HG02678 (cell line): ENCODE measurements around the gene STEAP1.

Experiments
- ATAC-seq: cut with Tn5 transposase; IDR thresholded peaks from one replicate; pipeline ENCODE4 v1.9.1; 2021; ENCODE audit warnings: mild to moderate bottlenecking, moderate library complexity; ENCODE audit not compliant: unreplicated experiment

The STEAP1 gene

DNA sequence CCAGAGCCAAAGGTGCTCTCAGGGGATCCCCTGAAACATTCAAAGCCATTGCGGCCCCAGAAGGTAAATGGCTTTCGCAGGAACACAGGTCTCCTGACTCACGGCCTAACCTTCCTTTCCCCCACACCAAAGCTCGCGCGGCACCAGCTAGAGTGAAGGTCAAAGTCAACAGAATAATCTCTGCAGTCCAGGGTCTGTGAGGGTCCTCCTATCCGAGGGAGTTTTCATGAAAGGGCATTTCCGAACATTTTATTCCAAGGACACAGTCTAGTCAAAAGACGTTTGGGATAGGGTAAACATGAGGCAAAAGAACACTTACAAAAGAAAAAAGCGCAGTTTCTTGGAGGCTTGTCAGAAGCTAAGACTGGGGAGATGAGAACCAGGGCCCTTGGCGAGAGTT lies 56.7 kb downstream of the STEAP1 start:
- ATAC-seq = peak; percentile 15

DNA sequence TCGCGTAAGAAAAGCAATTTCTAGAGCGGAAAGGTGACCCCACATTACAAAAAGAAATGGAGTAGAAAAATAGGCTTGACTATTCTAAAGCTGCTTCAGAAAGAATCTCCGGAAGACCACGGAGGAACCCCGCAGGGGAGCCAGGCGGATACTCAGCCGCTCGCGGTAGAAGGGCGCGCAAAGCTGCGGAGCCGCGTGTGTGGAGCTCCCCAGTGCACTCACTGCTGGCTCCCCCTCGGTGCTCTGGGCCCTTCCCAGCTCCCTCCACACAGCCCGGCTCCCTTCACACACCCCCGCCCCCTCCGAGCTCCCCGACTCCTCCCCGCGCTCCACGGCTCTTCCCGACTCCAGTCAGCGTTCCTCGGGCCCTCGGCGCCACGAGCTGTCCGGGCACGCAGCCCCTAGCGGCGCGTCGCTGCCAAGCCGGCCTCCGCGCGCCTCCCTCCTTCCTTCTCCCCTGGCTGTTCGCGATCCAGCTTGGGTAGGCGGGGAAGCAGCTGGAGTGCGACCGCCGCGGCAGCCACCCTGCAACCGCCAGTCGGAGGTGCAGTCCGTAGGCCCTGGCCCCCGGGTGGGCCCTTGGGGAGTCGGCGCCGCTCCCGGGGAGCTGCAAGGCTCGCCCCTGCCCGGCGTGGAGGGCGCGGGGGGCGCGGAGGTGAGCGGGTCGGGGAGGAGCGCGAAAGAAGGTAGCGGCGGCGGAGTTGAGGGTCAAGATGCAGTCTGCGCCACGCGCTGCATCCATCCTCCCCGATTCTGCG lies 57.3 kb downstream of the STEAP1 start, which contains the start of gene STEAP2:
Gene STEAP2, plus strand, starts transcription at position 350 of the 758 bp plus-strand sequence. CDS start 13,343 bp downstream, outside the sequence.
- ATAC-seq = peak; percentile 94

DNA sequence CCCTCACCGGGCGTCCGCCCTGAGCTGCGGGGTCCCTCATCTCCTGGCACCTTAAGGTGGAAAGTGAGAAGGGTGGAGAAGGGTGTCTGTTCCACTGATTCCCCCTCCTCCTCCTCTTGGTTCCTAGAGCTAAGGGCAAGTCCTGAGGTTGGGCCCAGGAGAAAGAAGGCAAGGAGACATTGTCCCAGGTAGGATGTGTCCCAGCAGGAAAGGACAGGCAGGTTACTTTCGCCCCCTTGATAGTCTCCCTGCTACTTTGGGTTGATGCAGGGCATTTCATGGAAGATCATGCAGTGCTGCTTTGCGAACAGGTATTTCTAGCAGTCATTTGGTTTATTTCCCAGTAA lies 57.9 kb downstream of the STEAP1 start:
- no peak for ATAC-seq

- no peak for ATAC-seq
These were observed 59.3 kb downstream of the STEAP1 start for GRCh38 chr7:90213521-90213920.
